ENCODE results near the gene TNS3. TPM values are rescaled to one million over a fixed set of nuclear protein-coding genes. Genes with fewer than 3 reads are reported as not detected.

The TNS3 gene
- total and polyA plus RNA-seq, 2 of the 13 experiments (the other 11 are each of a cell fraction or from before 2014, with no cell fraction given) = 52.9 to 55.7 TPM

DNA sequence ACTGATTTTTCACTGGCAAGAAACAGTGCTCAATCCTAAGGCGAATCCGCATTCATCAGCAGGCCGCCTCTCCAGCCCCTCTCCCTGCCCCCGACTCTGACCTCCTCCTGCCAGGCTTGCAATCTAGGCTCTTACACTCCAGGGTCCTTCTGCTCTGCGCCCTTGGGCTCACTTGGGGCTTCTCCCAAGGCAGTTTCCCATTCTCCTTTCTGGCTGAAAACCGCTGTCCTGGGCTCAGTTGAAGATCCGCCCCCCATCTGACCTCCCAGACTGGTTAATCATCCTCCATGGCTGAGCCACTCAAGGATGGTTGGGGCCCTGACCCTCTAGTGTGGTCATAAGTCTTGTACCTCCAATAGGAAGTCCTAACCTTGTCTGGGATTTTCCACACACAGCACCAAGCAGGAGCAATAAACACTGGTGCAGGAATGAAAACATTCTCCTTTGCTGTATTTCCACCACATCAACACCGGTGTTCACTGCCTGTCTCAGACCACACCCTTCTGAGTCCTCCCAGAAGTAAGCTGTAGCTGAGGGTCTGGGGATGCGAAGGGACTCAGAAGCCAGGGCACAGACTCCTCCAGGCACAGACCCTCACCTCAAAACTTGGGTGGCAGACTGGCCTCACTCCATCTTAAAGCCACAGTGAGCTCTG, 42.4 kb downstream of the TNS3 start (continued):
- TF ChIP-seq NR2C2 (CRISPR knock-in tag; IDR thresholded peaks at IDR 0.05; ENCODE audit: borderline replicate concordance) (peak; percentile 35; the same call in 1 of the 2 replicates), TP53 (CRISPR knock-in tag; conservative IDR thresholded peaks at IDR 0.05) (0 out of 2 replicates have a peak, but pooled peaks have one; percentile 27), ZFP1 (CRISPR knock-in tag; IDR thresholded peaks at IDR 0.05) (0 out of 2 replicates have a peak, but pooled peaks have one; percentile 36), GABPA (IDR thresholded peaks at IDR 0.05; ENCODE audit: low read depth, low read length) (no peak), GABPA (CRISPR knock-in tag; IDR thresholded peaks at IDR 0.05; ENCODE audit: low read depth) (peak; percentile 21; the same call in 1 of the 2 replicates), ZFYVE20 (CRISPR knock-in tag; IDR thresholded peaks at IDR 0.05; ENCODE audit: borderline replicate concordance, low read depth) (no peak), ZNF333 (CRISPR knock-in tag; IDR thresholded peaks at IDR 0.05; ENCODE audit: borderline replicate concordance) (0 out of 2 replicates have a peak, but pooled peaks have one; percentile 55), ELF3 (CRISPR knock-in tag; IDR thresholded peaks at IDR 0.05) (peak; percentile 41; the same call in 1 of the 2 replicates), KLF12 (CRISPR knock-in tag; IDR thresholded peaks at IDR 0.05; ENCODE audit: borderline replicate concordance) (peak; percentile 27; the same call in 1 of the 2 replicates)
- TF ChIP-seq, protein P1, sequence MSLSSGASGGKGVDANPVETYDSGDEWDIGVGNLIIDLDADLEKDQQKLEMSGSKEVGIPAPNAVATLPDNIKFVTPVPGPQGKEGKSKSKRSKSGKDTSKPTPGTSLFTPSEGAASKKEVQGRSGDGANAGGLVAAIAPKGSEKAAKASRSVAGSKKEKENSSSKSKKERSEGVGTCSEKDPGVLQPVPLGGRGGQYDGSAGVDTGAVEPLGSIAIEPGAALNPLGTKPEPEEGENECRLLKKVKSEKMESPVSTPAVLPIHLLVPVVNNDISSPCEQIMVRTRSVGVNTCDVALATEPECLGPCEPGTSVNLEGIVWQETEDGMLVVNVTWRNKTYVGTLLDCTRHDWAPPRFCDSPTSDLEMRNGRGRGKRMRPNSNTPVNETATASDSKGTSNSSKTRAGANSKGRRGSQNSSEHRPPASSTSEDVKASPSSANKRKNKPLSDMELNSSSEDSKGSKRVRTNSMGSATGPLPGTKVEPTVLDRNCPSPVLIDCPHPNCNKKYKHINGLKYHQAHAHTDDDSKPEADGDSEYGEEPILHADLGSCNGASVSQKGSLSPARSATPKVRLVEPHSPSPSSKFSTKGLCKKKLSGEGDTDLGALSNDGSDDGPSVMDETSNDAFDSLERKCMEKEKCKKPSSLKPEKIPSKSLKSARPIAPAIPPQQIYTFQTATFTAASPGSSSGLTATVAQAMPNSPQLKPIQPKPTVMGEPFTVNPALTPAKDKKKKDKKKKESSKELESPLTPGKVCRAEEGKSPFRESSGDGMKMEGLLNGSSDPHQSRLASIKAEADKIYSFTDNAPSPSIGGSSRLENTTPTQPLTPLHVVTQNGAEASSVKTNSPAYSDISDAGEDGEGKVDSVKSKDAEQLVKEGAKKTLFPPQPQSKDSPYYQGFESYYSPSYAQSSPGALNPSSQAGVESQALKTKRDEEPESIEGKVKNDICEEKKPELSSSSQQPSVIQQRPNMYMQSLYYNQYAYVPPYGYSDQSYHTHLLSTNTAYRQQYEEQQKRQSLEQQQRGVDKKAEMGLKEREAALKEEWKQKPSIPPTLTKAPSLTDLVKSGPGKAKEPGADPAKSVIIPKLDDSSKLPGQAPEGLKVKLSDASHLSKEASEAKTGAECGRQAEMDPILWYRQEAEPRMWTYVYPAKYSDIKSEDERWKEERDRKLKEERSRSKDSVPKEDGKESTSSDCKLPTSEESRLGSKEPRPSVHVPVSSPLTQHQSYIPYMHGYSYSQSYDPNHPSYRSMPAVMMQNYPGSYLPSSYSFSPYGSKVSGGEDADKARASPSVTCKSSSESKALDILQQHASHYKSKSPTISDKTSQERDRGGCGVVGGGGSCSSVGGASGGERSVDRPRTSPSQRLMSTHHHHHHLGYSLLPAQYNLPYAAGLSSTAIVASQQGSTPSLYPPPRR (CRISPR knock-in tag; IDR thresholded peaks at IDR 0.05; ENCODE audit: borderline replicate concordance) = no peak
- TF ChIP-seq, protein P2, sequence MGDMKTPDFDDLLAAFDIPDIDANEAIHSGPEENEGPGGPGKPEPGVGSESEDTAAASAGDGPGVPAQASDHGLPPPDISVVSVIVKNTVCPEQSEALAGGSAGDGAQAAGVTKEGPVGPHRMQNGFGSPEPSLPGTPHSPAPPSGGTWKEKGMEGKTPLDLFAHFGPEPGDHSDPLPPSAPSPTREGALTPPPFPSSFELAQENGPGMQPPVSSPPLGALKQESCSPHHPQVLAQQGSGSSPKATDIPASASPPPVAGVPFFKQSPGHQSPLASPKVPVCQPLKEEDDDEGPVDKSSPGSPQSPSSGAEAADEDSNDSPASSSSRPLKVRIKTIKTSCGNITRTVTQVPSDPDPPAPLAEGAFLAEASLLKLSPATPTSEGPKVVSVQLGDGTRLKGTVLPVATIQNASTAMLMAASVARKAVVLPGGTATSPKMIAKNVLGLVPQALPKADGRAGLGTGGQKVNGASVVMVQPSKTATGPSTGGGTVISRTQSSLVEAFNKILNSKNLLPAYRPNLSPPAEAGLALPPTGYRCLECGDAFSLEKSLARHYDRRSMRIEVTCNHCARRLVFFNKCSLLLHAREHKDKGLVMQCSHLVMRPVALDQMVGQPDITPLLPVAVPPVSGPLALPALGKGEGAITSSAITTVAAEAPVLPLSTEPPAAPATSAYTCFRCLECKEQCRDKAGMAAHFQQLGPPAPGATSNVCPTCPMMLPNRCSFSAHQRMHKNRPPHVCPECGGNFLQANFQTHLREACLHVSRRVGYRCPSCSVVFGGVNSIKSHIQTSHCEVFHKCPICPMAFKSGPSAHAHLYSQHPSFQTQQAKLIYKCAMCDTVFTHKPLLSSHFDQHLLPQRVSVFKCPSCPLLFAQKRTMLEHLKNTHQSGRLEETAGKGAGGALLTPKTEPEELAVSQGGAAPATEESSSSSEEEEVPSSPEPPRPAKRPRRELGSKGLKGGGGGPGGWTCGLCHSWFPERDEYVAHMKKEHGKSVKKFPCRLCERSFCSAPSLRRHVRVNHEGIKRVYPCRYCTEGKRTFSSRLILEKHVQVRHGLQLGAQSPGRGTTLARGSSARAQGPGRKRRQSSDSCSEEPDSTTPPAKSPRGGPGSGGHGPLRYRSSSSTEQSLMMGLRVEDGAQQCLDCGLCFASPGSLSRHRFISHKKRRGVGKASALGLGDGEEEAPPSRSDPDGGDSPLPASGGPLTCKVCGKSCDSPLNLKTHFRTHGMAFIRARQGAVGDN (CRISPR knock-in tag; IDR thresholded peaks at IDR 0.05) = peak; percentile 72
- TF ChIP-seq, protein P3, sequence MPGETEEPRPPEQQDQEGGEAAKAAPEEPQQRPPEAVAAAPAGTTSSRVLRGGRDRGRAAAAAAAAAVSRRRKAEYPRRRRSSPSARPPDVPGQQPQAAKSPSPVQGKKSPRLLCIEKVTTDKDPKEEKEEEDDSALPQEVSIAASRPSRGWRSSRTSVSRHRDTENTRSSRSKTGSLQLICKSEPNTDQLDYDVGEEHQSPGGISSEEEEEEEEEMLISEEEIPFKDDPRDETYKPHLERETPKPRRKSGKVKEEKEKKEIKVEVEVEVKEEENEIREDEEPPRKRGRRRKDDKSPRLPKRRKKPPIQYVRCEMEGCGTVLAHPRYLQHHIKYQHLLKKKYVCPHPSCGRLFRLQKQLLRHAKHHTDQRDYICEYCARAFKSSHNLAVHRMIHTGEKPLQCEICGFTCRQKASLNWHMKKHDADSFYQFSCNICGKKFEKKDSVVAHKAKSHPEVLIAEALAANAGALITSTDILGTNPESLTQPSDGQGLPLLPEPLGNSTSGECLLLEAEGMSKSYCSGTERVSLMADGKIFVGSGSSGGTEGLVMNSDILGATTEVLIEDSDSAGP (CRISPR knock-in tag; IDR thresholded peaks at IDR 0.05; ENCODE audit: borderline replicate concordance) = peak; percentile 61; the same call in 1 of the 2 replicates
- TF ChIP-seq, protein P4, sequence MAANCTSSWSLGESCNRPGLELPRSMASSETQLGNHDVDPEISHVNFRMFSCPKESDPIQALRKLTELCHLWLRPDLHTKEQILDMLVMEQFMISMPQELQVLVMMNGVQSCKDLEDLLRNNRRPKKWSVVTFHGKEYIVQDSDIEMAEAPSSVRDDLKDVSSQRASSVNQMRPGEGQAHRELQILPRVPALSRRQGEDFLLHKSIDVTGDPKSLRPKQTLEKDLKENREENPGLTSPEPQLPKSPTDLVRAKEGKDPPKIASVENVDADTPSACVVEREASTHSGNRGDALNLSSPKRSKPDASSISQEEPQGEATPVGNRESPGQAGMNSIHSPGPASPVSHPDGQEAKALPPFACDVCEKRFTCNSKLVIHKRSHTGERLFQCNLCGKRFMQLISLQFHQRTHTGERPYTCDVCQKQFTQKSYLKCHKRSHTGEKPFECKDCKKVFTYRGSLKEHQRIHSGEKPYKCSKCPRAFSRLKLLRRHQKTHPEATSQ (CRISPR knock-in tag; IDR thresholded peaks at IDR 0.05; ENCODE audit: borderline replicate concordance) = peak; percentile 34; the same call in 1 of the 2 replicates

Measured in HepG2 (cell line).